ENCODE results near the gene LRFN4.

LRFN4 gene

DNA sequence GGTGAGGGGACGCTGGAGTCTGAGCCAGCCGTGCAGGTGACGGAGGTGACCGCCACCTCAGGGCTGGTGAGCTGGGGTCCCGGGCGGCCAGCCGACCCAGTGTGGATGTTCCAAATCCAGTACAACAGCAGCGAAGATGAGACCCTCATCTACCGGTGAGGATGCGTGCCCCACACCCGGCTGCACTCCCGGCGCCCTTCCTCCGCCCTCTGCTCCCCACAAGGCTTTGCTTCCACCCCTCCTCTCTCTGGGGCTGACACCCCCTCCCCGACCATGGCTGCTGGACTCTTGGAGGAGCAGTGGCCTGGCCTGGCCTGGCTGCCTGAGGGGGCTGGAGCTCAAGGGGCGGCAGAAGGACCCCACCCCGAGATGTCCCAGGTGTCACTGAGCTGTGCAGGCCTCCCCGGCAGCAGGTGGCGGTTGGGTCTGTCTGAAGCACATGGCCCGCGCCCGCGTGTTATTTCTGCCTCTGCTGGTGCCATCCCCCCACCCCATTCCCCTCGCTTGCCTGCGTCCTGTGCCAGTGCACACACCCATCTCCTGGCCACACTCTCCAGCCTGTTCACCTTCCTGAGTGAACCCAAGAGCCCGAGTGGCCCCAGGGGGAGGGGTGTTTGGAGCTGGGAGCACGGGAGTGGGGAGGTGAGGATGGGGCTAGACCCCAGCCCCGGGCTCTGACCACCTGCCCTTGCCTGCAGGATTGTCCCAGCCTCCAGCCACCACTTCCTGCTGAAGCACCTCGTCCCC is 2.2 kb downstream of the LRFN4 start:
- no peak for DNase-seq

GRCh38 chr11:66859686-66860448 is 3.0 kb downstream of the LRFN4 start:
- no peak for DNase-seq

DNA sequence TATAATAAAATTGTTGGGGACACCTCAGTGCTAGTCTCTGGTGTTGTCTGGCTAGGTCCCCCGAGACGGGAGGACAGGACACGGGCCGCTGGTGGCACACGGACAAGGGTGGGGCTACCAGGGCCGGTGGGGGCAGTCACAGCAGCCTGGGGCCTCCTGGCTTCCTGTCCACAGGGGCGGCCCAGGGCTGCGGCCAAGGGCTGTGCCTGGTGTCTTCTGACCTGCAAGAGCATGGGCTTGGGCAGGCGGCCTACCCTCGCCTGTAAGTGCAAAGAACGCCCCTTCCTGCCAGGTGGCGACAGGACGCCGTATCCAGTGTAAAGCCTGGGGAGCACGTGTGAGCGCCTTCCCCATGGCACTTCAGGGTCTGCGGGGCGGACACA is 3.6 kb downstream of the LRFN4 start:
- no peak for DNase-seq

DNA sequence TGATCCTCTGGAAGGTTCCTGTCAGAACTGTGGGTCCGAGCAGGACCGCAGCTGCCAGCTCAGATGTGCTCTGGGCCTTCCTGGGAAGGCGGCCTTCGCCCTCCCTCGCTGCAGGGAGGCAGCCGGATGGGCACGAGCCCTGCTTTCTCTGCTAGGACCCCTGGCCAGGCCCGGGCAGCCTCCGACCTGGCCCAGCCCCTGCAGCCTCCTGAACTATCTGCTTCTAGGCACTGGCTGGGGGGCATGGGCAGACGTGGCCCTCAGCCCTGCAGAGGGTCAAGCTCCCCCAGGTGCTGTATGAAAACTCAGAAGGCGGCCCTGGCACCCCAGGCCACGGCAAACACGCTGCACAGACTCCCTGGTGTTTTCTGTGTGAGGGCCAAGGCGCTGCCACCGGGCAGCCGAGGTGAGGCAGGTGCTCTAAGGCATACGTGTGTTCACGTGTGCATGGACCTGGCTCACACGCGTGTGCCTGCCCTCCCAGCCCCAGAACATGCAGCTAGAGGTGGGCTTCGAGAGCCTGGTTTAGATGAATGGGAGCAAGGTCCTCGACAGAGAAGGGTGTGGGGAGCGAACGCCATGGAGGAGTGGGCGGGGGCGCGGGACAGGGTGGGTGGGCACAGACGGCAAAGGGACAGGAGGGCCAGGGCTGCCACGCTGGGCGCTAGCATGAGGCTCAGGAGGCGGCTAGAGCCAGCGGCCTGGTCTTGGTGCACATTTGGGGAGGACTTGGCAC is 4.3 kb downstream of the LRFN4 start:
- no peak for DNase-seq

GRCh38 chr11:66861774-66862558 is 5.1 kb downstream of the LRFN4 start:
- DNase-seq, result no peak

- no peak for DNase-seq
These were observed 5.7 kb downstream of the LRFN4 start for GRCh38 chr11:66862559-66863037.

GRCh38 chr11:66863428-66864125 is 6.7 kb downstream of the LRFN4 start:
- DNase-seq, result no peak

- no peak for DNase-seq
These were observed 7.5 kb downstream of the LRFN4 start for GRCh38 chr11:66864172-66864901.

- DNase-seq, result peak in 1 of 2 experiments; percentile 35
These were observed 8.2 kb downstream of the LRFN4 start for GRCh38 chr11:66864924-66865697.

DNA sequence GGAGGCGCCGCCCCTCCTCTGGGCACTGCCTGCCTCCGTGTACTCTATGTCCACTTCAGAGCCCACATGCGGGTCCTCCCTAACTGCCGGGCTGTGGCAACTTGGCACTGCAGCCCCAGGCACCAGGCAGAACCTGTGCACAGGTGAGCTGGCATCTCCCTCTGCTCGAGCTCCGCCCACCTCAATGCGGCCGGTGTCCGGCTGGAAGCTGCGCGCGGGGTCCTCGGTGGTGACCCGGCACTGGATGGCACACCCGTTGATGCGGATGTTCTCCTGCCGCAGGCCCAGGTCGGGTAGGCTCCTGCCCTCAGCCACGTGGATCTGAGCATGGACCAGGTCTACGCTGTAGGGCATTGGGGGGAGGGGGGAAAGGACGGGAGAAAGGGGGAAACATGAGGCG is 9.1 kb downstream of the LRFN4 start:
- no peak for DNase-seq

GRCh38 chr11:66866511-66866986 is 9.7 kb downstream of the LRFN4 start:
- DNase-seq, result no peak

GRCh38 chr11:66867425-66868040 is 10.7 kb downstream of the LRFN4 start:
- DNase-seq, result no peak

GRCh38 chr11:66868082-66868725 is 11.3 kb downstream of the LRFN4 start:
- no peak for DNase-seq

DNA sequence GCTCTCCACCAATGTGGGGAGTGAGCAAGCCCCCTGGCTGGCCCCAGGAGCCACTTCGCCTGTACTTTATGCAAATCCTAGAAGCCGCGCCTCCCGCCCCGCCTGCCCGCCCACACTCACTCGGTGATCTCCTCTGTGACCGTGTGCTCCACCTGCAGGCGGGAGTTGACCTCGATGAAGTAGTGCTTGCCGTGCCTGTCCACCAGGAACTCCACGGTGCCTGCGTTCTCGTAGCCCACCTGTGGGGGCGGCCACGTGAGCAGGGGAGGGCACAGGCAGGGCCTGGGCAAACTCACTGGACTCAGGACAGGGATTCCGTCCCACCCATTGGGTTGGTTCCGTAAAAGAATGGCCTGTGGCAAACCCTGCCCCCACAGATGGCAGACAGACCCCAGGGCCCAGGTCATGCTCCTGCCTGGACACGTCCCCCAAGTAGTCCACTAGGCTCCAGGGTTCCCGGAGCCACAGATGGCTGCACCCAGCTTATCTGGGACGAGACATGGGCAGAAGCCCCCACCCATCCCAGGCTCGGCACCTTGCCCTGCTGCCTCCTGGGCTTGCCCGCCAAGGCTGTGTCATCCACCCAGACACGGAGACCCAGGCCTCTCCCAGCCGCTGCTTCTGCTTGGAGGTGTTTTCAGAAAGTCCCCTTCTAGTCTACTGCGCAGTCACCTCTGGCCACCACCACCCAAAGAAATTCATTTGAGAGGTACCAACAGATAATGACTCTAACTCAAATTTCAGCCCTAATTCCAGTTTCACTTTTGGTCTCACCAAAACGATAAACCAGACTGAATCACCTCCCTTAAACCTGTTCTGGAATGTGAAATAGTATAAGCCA is 12.1 kb downstream of the LRFN4 start:
- DNase-seq, result peak; percentile 37 to 60

DNA sequence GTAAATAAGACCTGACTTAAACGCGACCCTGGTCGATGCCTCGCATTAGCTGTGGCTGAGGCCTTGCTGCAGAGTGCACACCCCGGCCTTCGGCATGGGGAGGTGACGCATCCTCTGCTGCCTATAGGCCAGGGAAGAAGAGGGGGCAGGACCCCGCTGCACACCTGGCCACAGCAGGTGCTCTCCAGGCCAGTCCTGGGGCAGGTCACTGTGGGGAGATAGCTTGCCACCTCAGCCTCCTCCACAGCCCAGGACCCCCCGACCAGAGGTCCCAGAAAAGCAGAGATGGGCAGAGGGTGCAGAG is 12.7 kb downstream of the LRFN4 start:
- no peak for DNase-seq

- no peak for DNase-seq
These were observed 13.3 kb downstream of the LRFN4 start for GRCh38 chr11:66870131-66870530.

- DNase-seq, result no peak
These were observed 14.0 kb downstream of the LRFN4 start for GRCh38 chr11:66870616-66871520.

DNA sequence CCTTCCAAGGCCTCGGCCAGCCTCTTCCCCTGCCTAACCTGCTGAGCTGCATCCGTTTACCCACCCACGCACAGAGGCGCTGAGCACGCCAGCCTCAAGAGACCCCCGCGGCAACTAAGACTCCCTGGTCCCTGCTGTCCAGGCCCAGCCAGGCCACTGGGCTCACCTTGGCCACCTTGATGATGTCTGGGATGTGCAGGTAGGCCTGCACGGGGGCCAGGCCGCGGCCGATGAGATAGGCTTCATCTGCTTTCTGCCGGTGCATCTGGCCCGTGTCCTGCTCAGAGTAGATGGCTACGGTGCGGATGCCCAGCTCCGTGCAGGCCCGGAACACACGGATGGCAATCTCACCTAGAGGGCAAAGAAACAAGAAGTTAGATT is 14.6 kb downstream of the LRFN4 start:
- no peak for DNase-seq

All from SHP77 (cell line).